ENCODE results near the gene COMMD9. TPM values are rescaled to one million over a fixed set of nuclear protein-coding genes. Genes with fewer than 3 reads are reported as not detected.

The COMMD9 gene
- total and polyA plus RNA-seq, 2 experiments from 2014 or later = 22.4 to 44.1 TPM

DNA sequence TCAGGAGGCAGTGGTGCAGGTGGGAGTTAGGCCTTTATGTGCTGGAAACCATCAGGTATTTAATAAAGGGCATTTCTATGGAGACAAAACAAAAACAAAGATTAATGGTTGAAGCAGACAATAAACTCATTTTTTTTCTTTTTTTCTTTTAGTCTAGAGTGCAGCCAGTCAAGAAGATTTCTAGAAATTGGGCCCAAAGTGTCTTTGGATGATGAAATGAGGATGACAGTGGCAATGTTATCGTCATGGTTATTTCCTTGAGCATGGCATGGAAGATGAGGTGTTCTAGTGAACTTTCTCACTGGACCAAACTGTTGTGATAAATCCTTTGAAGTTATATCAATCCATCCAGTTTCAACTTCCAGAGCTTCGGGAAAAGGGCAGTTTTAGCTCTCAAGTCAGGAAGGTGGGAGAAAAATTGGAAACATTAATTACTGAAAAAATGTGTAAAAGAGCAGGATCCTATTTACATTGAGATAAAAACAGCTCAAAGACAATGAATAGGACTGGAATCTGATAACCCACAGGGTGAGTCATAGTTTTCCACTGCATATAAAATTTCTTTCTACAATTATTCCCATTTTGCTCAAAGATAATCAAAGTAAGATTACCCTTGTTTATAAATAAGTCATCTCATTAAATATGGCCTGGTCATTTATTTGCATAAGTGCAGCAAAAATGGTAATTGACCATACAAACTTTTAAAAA, 39.9 kb upstream of the COMMD9 start (continued):
- TF ChIP-seq, protein P1, sequence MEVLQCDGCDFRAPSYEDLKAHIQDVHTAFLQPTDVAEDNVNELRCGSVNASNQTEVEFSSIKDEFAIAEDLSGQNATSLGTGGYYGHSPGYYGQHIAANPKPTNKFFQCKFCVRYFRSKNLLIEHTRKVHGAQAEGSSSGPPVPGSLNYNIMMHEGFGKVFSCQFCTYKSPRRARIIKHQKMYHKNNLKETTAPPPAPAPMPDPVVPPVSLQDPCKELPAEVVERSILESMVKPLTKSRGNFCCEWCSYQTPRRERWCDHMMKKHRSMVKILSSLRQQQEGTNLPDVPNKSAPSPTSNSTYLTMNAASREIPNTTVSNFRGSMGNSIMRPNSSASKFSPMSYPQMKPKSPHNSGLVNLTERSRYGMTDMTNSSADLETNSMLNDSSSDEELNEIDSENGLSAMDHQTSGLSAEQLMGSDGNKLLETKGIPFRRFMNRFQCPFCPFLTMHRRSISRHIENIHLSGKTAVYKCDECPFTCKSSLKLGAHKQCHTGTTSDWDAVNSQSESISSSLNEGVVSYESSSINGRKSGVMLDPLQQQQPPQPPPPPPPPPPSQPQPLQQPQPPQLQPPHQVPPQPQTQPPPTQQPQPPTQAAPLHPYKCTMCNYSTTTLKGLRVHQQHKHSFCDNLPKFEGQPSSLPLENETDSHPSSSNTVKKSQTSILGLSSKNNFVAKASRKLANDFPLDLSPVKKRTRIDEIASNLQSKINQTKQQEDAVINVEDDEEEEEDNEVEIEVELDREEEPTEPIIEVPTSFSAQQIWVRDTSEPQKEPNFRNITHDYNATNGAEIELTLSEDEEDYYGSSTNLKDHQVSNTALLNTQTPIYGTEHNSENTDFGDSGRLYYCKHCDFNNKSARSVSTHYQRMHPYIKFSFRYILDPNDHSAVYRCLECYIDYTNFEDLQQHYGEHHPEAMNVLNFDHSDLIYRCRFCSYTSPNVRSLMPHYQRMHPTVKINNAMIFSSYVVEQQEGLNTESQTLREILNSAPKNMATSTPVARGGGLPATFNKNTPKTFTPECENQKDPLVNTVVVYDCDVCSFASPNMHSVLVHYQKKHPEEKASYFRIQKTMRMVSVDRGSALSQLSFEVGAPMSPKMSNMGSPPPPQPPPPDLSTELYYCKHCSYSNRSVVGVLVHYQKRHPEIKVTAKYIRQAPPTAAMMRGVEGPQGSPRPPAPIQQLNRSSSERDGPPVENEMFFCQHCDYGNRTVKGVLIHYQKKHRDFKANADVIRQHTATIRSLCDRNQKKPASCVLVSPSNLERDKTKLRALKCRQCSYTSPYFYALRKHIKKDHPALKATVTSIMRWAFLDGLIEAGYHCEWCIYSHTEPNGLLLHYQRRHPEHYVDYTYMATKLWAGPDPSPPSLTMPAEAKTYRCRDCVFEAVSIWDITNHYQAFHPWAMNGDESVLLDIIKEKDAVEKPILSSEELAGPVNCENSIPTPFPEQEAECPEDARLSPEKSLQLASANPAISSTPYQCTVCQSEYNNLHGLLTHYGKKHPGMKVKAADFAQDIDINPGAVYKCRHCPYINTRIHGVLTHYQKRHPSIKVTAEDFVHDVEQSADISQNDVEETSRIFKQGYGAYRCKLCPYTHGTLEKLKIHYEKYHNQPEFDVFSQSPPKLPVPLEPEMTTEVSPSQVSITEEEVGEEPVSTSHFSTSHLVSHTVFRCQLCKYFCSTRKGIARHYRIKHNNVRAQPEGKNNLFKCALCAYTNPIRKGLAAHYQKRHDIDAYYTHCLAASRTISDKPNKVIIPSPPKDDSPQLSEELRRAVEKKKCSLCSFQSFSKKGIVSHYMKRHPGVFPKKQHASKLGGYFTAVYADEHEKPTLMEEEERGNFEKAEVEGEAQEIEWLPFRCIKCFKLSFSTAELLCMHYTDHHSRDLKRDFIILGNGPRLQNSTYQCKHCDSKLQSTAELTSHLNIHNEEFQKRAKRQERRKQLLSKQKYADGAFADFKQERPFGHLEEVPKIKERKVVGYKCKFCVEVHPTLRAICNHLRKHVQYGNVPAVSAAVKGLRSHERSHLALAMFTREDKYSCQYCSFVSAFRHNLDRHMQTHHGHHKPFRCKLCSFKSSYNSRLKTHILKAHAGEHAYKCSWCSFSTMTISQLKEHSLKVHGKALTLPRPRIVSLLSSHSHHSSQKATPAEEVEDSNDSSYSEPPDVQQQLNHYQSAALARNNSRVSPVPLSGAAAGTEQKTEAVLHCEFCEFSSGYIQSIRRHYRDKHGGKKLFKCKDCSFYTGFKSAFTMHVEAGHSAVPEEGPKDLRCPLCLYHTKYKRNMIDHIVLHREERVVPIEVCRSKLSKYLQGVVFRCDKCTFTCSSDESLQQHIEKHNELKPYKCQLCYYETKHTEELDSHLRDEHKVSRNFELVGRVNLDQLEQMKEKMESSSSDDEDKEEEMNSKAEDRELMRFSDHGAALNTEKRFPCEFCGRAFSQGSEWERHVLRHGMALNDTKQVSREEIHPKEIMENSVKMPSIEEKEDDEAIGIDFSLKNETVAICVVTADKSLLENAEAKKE (CRISPR knock-in tag; IDR thresholded peaks at IDR 0.05) = no peak
- TF ChIP-seq, protein P2, sequence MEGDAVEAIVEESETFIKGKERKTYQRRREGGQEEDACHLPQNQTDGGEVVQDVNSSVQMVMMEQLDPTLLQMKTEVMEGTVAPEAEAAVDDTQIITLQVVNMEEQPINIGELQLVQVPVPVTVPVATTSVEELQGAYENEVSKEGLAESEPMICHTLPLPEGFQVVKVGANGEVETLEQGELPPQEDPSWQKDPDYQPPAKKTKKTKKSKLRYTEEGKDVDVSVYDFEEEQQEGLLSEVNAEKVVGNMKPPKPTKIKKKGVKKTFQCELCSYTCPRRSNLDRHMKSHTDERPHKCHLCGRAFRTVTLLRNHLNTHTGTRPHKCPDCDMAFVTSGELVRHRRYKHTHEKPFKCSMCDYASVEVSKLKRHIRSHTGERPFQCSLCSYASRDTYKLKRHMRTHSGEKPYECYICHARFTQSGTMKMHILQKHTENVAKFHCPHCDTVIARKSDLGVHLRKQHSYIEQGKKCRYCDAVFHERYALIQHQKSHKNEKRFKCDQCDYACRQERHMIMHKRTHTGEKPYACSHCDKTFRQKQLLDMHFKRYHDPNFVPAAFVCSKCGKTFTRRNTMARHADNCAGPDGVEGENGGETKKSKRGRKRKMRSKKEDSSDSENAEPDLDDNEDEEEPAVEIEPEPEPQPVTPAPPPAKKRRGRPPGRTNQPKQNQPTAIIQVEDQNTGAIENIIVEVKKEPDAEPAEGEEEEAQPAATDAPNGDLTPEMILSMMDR (conservative IDR thresholded peaks at IDR 0.05; ENCODE audit: low read depth in 2 of 2) = no peak
- no peak for TF ChIP-seq ZNF331 (CRISPR knock-in tag; IDR thresholded peaks at IDR 0.05; ENCODE audit: low read depth)
- TF ChIP-seq STAT1 (IDR thresholded peaks at IDR 0.05; ENCODE audit: unreplicated experiment) = no peak
- no peak for TF ChIP-seq ZNF114 (CRISPR knock-in tag; IDR thresholded peaks at IDR 0.05)
- TF ChIP-seq NANOG (IDR thresholded peaks at IDR 0.05; ENCODE audit: borderline replicate concordance) = no peak
- no peak for TF ChIP-seq POLR2AphosphoS5 (IDR thresholded peaks at IDR 0.05; ENCODE audit: low read depth)
- TF ChIP-seq, protein P3, sequence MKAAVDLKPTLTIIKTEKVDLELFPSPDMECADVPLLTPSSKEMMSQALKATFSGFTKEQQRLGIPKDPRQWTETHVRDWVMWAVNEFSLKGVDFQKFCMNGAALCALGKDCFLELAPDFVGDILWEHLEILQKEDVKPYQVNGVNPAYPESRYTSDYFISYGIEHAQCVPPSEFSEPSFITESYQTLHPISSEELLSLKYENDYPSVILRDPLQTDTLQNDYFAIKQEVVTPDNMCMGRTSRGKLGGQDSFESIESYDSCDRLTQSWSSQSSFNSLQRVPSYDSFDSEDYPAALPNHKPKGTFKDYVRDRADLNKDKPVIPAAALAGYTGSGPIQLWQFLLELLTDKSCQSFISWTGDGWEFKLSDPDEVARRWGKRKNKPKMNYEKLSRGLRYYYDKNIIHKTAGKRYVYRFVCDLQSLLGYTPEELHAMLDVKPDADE (IDR thresholded peaks at IDR 0.05) = no peak
- TF ChIP-seq CREB1 (CRISPR knock-in tag; IDR thresholded peaks at IDR 0.05; ENCODE audit: low read depth) = no peak
- TF ChIP-seq EZH2 (IDR thresholded peaks at IDR 0.05; ENCODE audit: low read depth, unreplicated experiment) = no peak

Data from GM23338 (cell line).